Hepatic stellate cell (primary cell): ENCODE measurements around the gene C3.
A peak's percentile ranks its signal among the peaks of the same experiment; 100 is the strongest.

ENCODE experiments used
- DNase-seq: peaks from one replicate; pipeline ENCODE4 v3.0.0; 2011; ENCODE audit warnings: low spot score

C3 gene

GRCh38 chr19:6744381-6745301 is 24.2 kb upstream of the C3 start:
- peak; percentile 97 for DNase-seq

- DNase-seq = no peak
These were observed 23.4 kb upstream of the C3 start for GRCh38 chr19:6743714-6744380.

- DNase-seq = no peak
These were observed 22.6 kb upstream of the C3 start for GRCh38 chr19:6743066-6743465.

GRCh38 chr19:6740589-6741343 is 20.3 kb upstream of the C3 start:
- DNase-seq = peak; percentile 55

- peak; percentile 70 for DNase-seq
These were observed 19.6 kb upstream of the C3 start for GRCh38 chr19:6739883-6740588.

- DNase-seq = peak; percentile 90
These were observed 19.0 kb upstream of the C3 start, which contains the start of gene TRIP10 for GRCh38 chr19:6739390-6739882. Gene TRIP10 (plus strand): TSS chr19:6739680. CDS start chr19:6739762, 82 bp downstream.

GRCh38 chr19:6738787-6739389 is 18.4 kb upstream of the C3 start:
- no peak for DNase-seq

- peak; percentile 81 for DNase-seq
These were observed 17.7 kb upstream of the C3 start for GRCh38 chr19:6737873-6738786.

GRCh38 chr19:6737284-6737872 is 16.9 kb upstream of the C3 start, which contains the start of gene GPR108:
Gene GPR108 (minus strand): TSS chr19:6737580. CDS start chr19:6737576, 4 bp downstream.
- DNase-seq = peak; percentile 100

- no peak for DNase-seq
These were observed 16.4 kb upstream of the C3 start for GRCh38 chr19:6736917-6737283.

GRCh38 chr19:6736169-6736916 is 15.9 kb upstream of the C3 start:
- peak; percentile 92 for DNase-seq

- no peak for DNase-seq
These were observed 14.9 kb upstream of the C3 start for GRCh38 chr19:6735181-6735911.

GRCh38 chr19:6734096-6734696 is 13.7 kb upstream of the C3 start:
- no peak for DNase-seq

GRCh38 chr19:6733338-6734095 is 13.1 kb upstream of the C3 start:
- no peak for DNase-seq

- DNase-seq = no peak
These were observed 12.4 kb upstream of the C3 start for GRCh38 chr19:6732803-6733337.

GRCh38 chr19:6731822-6732221 is 11.4 kb upstream of the C3 start:
- no peak for DNase-seq
